H9 (cell line): Measurements from ENCODE around the gene EHBP1. TPM values are rescaled to one million over a fixed set of nuclear protein-coding genes. Genes with fewer than 3 reads are reported as not detected.

ENCODE experiments used
- DNase-seq: peaks from one replicate; pipeline ENCODE4 v3.0.0-alpha.2; 2017
- H2AFZ ChIP-seq: one replicate; pipeline ENCODE4 v1.6.1; 2013; ENCODE audit warnings: mild to moderate bottlenecking, low read length, control low read depth, moderate library complexity
- H2AK5ac ChIP-seq: 2 replicates; pipeline ENCODE4 v1.6.1; 2013; ENCODE audit warnings: low read length, control low read depth, mixed read lengths; ENCODE audit not compliant: insufficient read length
- H2BK120ac ChIP-seq: one replicate; pipeline ENCODE4 v1.6.1; 2013; ENCODE audit warnings: low read depth, mild to moderate bottlenecking, low read length, control low read depth, inconsistent platforms; ENCODE audit not compliant: poor library complexity, severe bottlenecking
- H2BK12ac ChIP-seq: 2 replicates; pipeline ENCODE4 v1.6.1; 2013; ENCODE audit warnings: low read length, control low read depth, mixed read lengths, low read depth; ENCODE audit not compliant: insufficient read length
- H2BK15ac ChIP-seq: 2 replicates; pipeline ENCODE4 v1.6.1; 2013; ENCODE audit warnings: low read depth, low read length, control low read depth
- H2BK20ac ChIP-seq: one replicate; pipeline ENCODE4 v1.6.1; 2013; ENCODE audit warnings: low read depth, mild to moderate bottlenecking, low read length, control low read depth, inconsistent platforms; ENCODE audit not compliant: poor library complexity, severe bottlenecking
- H2BK5ac ChIP-seq: 2 replicates; pipeline ENCODE4 v1.6.1; 2013; ENCODE audit warnings: low read length, control low read depth, mixed read lengths; ENCODE audit not compliant: insufficient read length
- H3K14ac ChIP-seq: 2 replicates; pipeline ENCODE4 v1.6.1; 2013; ENCODE audit warnings: low read length, control low read depth; ENCODE audit not compliant: insufficient read depth
- H3K18ac ChIP-seq: 2 replicates; pipeline ENCODE4 v1.6.1; 2013; ENCODE audit warnings: low read depth, mild to moderate bottlenecking, mixed read lengths, low read length, control low read depth; ENCODE audit not compliant: insufficient read length
- H3K23ac ChIP-seq: 2 replicates; pipeline ENCODE4 v1.6.1; 2013; ENCODE audit warnings: low read length, control low read depth, mixed read lengths, low read depth; ENCODE audit not compliant: insufficient read length
- H3K23me2 ChIP-seq: 2 replicates; pipeline ENCODE4 v1.6.1; 2013; ENCODE audit warnings: low read depth, mild to moderate bottlenecking, mixed read lengths, low read length, control low read depth; ENCODE audit not compliant: insufficient read length, poor library complexity, severe bottlenecking
- H3K27ac ChIP-seq: 2 replicates; pipeline ENCODE4 v1.5.1; 2013; ENCODE audit warnings: low read length, control low read depth, mixed read lengths, low read depth; ENCODE audit not compliant: insufficient read length
- H3K27me3 ChIP-seq: 2 replicates; pipeline ENCODE4 v1.6.1; 2013; ENCODE audit warnings: low read length, control low read depth, inconsistent platforms; ENCODE audit not compliant: insufficient read depth
- H3K4ac ChIP-seq: 2 replicates; pipeline ENCODE4 v1.6.1; 2013; ENCODE audit warnings: low read depth, mild to moderate bottlenecking, control low read depth, inconsistent platforms, low read length, moderate library complexity
- H3K4me1 ChIP-seq: 2 replicates; pipeline ENCODE4 v1.6.1; 2013; ENCODE audit warnings: low read length, control low read depth, inconsistent platforms; ENCODE audit not compliant: insufficient read depth
- H3K4me2 ChIP-seq: 2 replicates; pipeline ENCODE4 v1.6.1; 2013; ENCODE audit warnings: low read length, control low read depth, mixed read lengths; ENCODE audit not compliant: insufficient read length, insufficient read depth
- H3K56ac ChIP-seq: 2 replicates; pipeline ENCODE4 v1.6.1; 2013; ENCODE audit warnings: low read depth, mild to moderate bottlenecking, mixed read lengths, low read length, control low read depth; ENCODE audit not compliant: insufficient read length
- H3K79me1 ChIP-seq: 2 replicates; pipeline ENCODE4 v1.6.1; 2013; ENCODE audit warnings: low read depth, mild to moderate bottlenecking, moderate library complexity, low read length, control low read depth, inconsistent platforms; ENCODE audit not compliant: insufficient read depth, poor library complexity, severe bottlenecking
- H3K79me2 ChIP-seq: 2 replicates; pipeline ENCODE4 v1.6.1; 2013; ENCODE audit warnings: low read length, control low read depth, inconsistent platforms; ENCODE audit not compliant: insufficient read depth
- H3K9ac ChIP-seq: 2 replicates; pipeline ENCODE4 v1.6.1; 2013; ENCODE audit warnings: low read length, control low read depth, mixed read lengths; ENCODE audit not compliant: insufficient read length; ENCODE audit errors: extremely low read depth
- H3K9me3 ChIP-seq: one replicate; pipeline ENCODE4 v1.6.1; 2013; ENCODE audit warnings: low read depth, low read length, inconsistent platforms; ENCODE audit not compliant: control insufficient read depth
- H3T11ph ChIP-seq: one replicate; pipeline ENCODE4 v1.6.1; 2013; ENCODE audit warnings: mild to moderate bottlenecking, low read length, control low read depth, inconsistent platforms
- H4K20me1 ChIP-seq: one replicate; pipeline ENCODE4 v1.6.1; 2013; ENCODE audit not compliant: control insufficient read depth, insufficient read length, insufficient read depth
- H4K5ac ChIP-seq: 2 replicates; pipeline ENCODE4 v1.6.1; 2013; ENCODE audit warnings: low read depth, mild to moderate bottlenecking, mixed read lengths, low read length, control low read depth; ENCODE audit not compliant: insufficient read length
- H4K8ac ChIP-seq: replicated peaks from 2 replicates; pipeline ENCODE4 v1.6.1; 2013; ENCODE audit warnings: low read length, control low read depth, mixed read lengths, low read depth; ENCODE audit not compliant: insufficient read length
- H4K91ac ChIP-seq: 2 replicates; pipeline ENCODE4 v1.6.1; 2013; ENCODE audit warnings: low read depth, mild to moderate bottlenecking, moderate library complexity, mixed read lengths, low read length, control low read depth; ENCODE audit not compliant: insufficient read length
- H3K27ac Mint-ChIP-seq, 3 experiments: 2 replicates in 2 of 3; 3 replicates in 1 of 3; pipeline ENCODE4 v1.8.0; 2020 to 2021; ENCODE audit warnings: mixed read lengths in 3 of 3, mild to moderate bottlenecking in 1 of 3, moderate library complexity in 1 of 3
- H3K27me3 Mint-ChIP-seq: 2 replicates; pipeline ENCODE4 v1.8.0; 2021; ENCODE audit warnings: low read depth, mild to moderate bottlenecking, moderate library complexity, mixed read lengths
- H3K36me3 Mint-ChIP-seq, 3 experiments: 2 replicates in 2 of 3; 3 replicates in 1 of 3; pipeline ENCODE4 v1.8.0; 2020 to 2021; ENCODE audit warnings: low read depth in 3 of 3, mixed read lengths in 3 of 3; ENCODE audit not compliant: insufficient read depth in 1 of 3
- H3K4me1 Mint-ChIP-seq, 2 experiments: 2 replicates each; pipeline ENCODE4 v1.8.0; 2020; ENCODE audit warnings: mixed read lengths in 2 of 2
- H3K4me3 Mint-ChIP-seq, 2 experiments: 2 replicates in 1 of 2; 3 replicates in 1 of 2; pipeline ENCODE4 v1.8.0; 2020 to 2021; ENCODE audit warnings: mild to moderate bottlenecking in 2 of 2, mixed read lengths in 2 of 2, moderate library complexity in 1 of 2
- H3K9me3 Mint-ChIP-seq, 2 experiments: 2 replicates in 1 of 2; 3 replicates in 1 of 2; pipeline ENCODE4 v1.8.0; 2020; ENCODE audit warnings: mild to moderate bottlenecking in 2 of 2, mixed read lengths in 2 of 2, moderate library complexity in 1 of 2
- WGBS: extraction: QIAGEN DNeasy Blood & Tissue Kit; methylation state at CpG from one replicate; pipeline ENCODE4 v1.1.7; 2013; ENCODE audit warnings: missing lambda C conversion rate, low lambda C conversion rate, mixed read lengths; ENCODE audit not compliant: insufficient read length; ENCODE audit errors: extremely low coverage; 5-methylcytosine and 5-hydroxymethylcytosine counted together
- total RNA-seq: library from RNA; stranded (reverse); gene quantifications from 2 replicates; pipeline ENCODE4 v1.2.1, GENCODE V29; 2021
- TF ChIP-seq, protein P1 (sequence below): fragments of 200-600 bp; sonication (generic); conservative IDR thresholded peaks from 3 replicates; pipeline ENCODE4 v1.8.0; 2021; ENCODE audit warnings: antibody characterized with exemption, mild to moderate bottlenecking

EHBP1 gene
- total RNA-seq, 1 experiment from 2014 or later: 35.6 TPM

- Histone ChIP-seq H4K8ac (no peak overlapping the region), H3K23ac (no peak overlapping the region), H4K20me1 (no peaks in the 10 kb centered on the region), H3K79me1 (no peaks in the 10 kb centered on the region), H2BK5ac (no peak overlapping the region), H2BK20ac (no peak overlapping the region), H3K9ac (no peak overlapping the region), H2AFZ (no peak overlapping the region), H2BK120ac (no peak overlapping the region), H3K4me1 (peaks cover 2% of the 10 kb centered on the region; the same call in 1 of the 2 replicates), H4K5ac (no peak overlapping the region), H3K4ac (no peak overlapping the region), H3T11ph (no peak overlapping the region), H3K23me2 (no peaks in the 10 kb centered on the region), H3K27ac (no peak overlapping the region), H3K27me3 (no peaks in the 10 kb centered on the region), H3K18ac (no peak overlapping the region), H4K91ac (no peak overlapping the region), H3K9me3 (no peaks in the 10 kb centered on the region), H3K56ac (no peak overlapping the region), H3K14ac (no peak overlapping the region), H3K4me2 (no peak overlapping the region), H2BK15ac (no peak overlapping the region), H2BK12ac (no peak overlapping the region), H3K79me2 (no peaks in the 10 kb centered on the region), H2AK5ac (no peak overlapping the region)
- Mint-ChIP-seq H3K4me3 (no peak overlapping the region), H3K36me3 (no peaks in the 10 kb centered on the region), H3K27ac (peak overlapping the region; percentile 14 to 53 (median 20); a peak in 2 of 7 replicates), H3K27me3 (no peaks in the 10 kb centered on the region), H3K9me3 (no peaks in the 10 kb centered on the region), H3K4me1 (peaks cover 0 to 11% of the 10 kb centered on the region in 2 experiments)
- peak; percentile 66 for DNase-seq
- TF ChIP-seq, protein P1, sequence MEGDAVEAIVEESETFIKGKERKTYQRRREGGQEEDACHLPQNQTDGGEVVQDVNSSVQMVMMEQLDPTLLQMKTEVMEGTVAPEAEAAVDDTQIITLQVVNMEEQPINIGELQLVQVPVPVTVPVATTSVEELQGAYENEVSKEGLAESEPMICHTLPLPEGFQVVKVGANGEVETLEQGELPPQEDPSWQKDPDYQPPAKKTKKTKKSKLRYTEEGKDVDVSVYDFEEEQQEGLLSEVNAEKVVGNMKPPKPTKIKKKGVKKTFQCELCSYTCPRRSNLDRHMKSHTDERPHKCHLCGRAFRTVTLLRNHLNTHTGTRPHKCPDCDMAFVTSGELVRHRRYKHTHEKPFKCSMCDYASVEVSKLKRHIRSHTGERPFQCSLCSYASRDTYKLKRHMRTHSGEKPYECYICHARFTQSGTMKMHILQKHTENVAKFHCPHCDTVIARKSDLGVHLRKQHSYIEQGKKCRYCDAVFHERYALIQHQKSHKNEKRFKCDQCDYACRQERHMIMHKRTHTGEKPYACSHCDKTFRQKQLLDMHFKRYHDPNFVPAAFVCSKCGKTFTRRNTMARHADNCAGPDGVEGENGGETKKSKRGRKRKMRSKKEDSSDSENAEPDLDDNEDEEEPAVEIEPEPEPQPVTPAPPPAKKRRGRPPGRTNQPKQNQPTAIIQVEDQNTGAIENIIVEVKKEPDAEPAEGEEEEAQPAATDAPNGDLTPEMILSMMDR: no peak
- no CpG with 5 or more reads among the region's 1 CpG for WGBS
Measured at GRCh38 chr2:62672601-62673000, 32.9 kb upstream of the EHBP1 start.
